Measurements from ENCODE around the gene KAT6B. TPM values are rescaled to one million over a fixed set of nuclear protein-coding genes. Genes with fewer than 3 reads are reported as not detected.
"Not testable (repeated sequence)": the region's sequence is repeated elsewhere in the genome, so short reads cannot be mapped to it uniquely, and the experiment has no call there.

The KAT6B gene
- polyA plus RNA-seq, 1 donor from 2014 or later, result 11.5 TPM

DNA sequence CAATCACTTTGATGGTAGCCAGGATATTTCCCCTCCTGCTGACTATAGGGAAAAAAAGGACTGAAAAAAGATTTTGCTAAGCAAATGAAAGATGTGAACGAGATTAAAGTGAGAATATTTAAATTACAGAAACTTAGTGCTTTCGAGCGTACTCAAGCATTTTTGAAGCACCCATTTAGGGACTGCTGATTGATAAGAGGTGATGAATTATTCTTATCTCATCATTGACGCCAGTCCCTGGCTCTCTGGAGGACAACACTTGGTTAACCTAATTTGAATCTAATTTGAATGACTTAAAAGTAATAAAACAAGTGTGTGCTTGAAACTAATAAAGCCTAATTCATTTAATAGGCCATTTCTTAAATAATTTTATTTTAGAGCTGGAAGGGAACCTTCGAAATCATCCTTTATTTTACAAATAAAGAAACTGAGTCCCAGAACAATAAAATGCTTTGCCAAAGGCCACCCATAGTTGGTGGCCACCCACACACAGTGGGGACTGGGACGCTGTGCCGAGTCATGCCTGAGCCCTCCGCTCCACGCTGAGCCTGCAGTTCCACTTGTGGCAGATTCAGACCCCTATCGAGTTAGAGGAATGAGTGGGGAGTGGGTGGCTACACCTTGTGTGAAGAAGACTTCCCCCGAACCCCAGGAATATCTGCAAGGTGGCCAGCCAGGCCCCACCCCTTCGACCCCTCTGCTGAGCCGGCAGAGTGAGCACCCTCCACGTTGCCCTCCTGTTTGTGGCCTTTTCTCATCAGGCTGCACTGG, 223.9 kb downstream of the KAT6B start:
- H3K36me3 ChIP-seq (ENCODE audit: insufficient read depth, low read length), result no peaks in the 10 kb centered on the region
- no peak overlapping the region for H3K4me3 ChIP-seq (ENCODE audit: low read length)
- H2AFZ ChIP-seq (ENCODE audit: low read depth, low read length), result no peak overlapping the region
- H3K79me2 ChIP-seq (replicated peaks; ENCODE audit: insufficient read depth, low read length), result no peaks in the 10 kb centered on the region
- no peaks in the 10 kb centered on the region for H4K20me1 ChIP-seq (ENCODE audit: insufficient read depth)
- no peaks in the 10 kb centered on the region for H3K9me2 ChIP-seq (ENCODE audit: insufficient read depth, low read length)
- no peaks in the 10 kb centered on the region for H3F3A ChIP-seq (ENCODE audit: insufficient read depth, low read length, poor library complexity, severe bottlenecking)
- H3K9ac ChIP-seq (ENCODE audit: low read length), result no peak overlapping the region
- H3K4me2 ChIP-seq (ENCODE audit: low read length), result no peak overlapping the region
- H3K27me3 ChIP-seq (ENCODE audit: insufficient read depth, low read depth, low read length), result no peaks in the 10 kb centered on the region
- no peak for TF ChIP-seq MXI1 (conservative IDR thresholded peaks at IDR 0.05; ENCODE audit: poor library complexity, severe bottlenecking)
- no peak overlapping the region for H3K27ac ChIP-seq (ENCODE audit: low read length)
- no peaks in the 10 kb centered on the region for H3K9me3 ChIP-seq (ENCODE audit: low read length)

- Histone ChIP-seq H4K20me1 (ENCODE audit: insufficient read depth) (no peaks in the 10 kb centered on the region), H3K27me3 (ENCODE audit: insufficient read depth, low read depth, low read length) (no peaks in the 10 kb centered on the region), H3K4me2 (ENCODE audit: low read length) (no peak overlapping the region), H3K79me2 (replicated peaks; ENCODE audit: insufficient read depth, low read length) (no peaks in the 10 kb centered on the region), H3K9ac (ENCODE audit: low read length) (no peak overlapping the region), H3F3A (ENCODE audit: insufficient read depth, low read length, poor library complexity, severe bottlenecking) (no peaks in the 10 kb centered on the region), H3K9me2 (ENCODE audit: insufficient read depth, low read length) (no peaks in the 10 kb centered on the region), H3K36me3 (ENCODE audit: insufficient read depth, low read length) (no peaks in the 10 kb centered on the region), H3K4me3 (ENCODE audit: low read length) (no peak overlapping the region), H2AFZ (ENCODE audit: low read depth, low read length) (no peak overlapping the region), H3K9me3 (ENCODE audit: low read length) (no peaks in the 10 kb centered on the region), H3K27ac (ENCODE audit: low read length) (no peak overlapping the region)
- no peak for TF ChIP-seq POLR2AphosphoS5 (IDR thresholded peaks at IDR 0.05)
- no peak for TF ChIP-seq EP300 (conservative IDR thresholded peaks at IDR 0.05; ENCODE audit: poor library complexity, severe bottlenecking)
- no peak for TF ChIP-seq RAD21 (conservative IDR thresholded peaks at IDR 0.05)
These were observed 224.9 kb downstream of the KAT6B start for GRCh38 chr10:75051308-75051707.

DNA sequence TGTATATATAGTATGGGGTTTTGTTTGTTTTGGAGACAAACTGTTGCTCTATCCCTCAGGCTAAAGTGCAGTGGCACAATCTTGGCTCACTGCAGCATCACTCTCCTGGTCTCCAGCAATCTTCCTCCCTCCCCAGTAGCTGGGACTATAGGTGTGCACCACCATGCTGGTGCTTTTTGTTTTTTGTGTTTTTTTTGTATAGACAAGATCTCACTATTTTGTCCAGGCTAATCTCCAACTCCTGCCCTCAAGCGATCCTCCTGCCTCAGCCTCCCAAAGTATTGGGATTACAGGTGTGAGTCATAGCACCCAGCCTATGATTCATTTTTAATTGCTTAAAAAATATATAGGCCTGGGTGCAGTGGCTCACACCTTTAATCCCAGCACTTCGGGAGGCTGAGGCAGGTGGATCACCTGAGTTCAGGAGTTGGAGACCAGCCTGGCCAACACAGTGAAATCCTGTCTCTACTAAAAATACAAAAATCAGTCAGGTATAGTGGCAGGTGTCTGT, 229.6 kb downstream of the KAT6B start:
- not testable (repeated sequence) for H3K4me2 ChIP-seq (ENCODE audit: low read length); H3K27ac ChIP-seq (ENCODE audit: low read length); H3K9me3 ChIP-seq (ENCODE audit: low read length); H3K27me3 ChIP-seq (ENCODE audit: insufficient read depth, low read depth, low read length); H4K20me1 ChIP-seq (ENCODE audit: insufficient read depth); H3K4me3 ChIP-seq (ENCODE audit: low read length); H3K36me3 ChIP-seq (ENCODE audit: insufficient read depth, low read length); H3K79me2 ChIP-seq (replicated peaks; ENCODE audit: insufficient read depth, low read length); H3K9me2 ChIP-seq (ENCODE audit: insufficient read depth, low read length); H2AFZ ChIP-seq (ENCODE audit: low read depth, low read length); H3F3A ChIP-seq (ENCODE audit: insufficient read depth, low read length, poor library complexity, severe bottlenecking); H3K9ac ChIP-seq (ENCODE audit: low read length)

DNA sequence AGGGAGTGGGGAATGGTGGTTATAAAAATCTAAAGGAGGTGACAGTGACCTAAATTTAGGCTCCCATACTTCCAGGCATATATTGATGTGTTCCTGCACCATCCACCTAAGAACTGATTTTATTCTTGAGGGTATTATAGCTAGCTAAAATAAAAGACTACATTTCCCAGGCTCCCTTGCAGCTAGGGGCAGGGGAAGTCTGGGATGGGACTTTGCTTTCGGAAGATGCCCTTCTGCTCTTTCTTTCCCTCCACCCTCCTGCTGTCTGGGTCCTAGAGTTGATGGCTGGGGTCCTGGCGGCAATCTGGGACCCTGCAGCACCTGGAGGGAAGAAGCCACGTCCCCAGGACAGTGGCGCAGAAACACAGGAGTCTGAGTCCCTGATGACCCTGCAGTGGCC, 231.3 kb downstream of the KAT6B start:
- H3K4me2 ChIP-seq (ENCODE audit: low read length), result no peak overlapping the region
- H2AFZ ChIP-seq (ENCODE audit: low read depth, low read length), result no peak overlapping the region
- H3K4me3 ChIP-seq (ENCODE audit: low read length), result no peak overlapping the region
- H4K20me1 ChIP-seq (ENCODE audit: insufficient read depth), result no peaks in the 10 kb centered on the region
- H3K79me2 ChIP-seq (replicated peaks; ENCODE audit: insufficient read depth, low read length), result no peaks in the 10 kb centered on the region
- H3K27ac ChIP-seq (ENCODE audit: low read length), result no peak overlapping the region
- H3K36me3 ChIP-seq (ENCODE audit: insufficient read depth, low read length), result no peaks in the 10 kb centered on the region
- H3K9me3 ChIP-seq (ENCODE audit: low read length), result no peaks in the 10 kb centered on the region
- TF ChIP-seq EP300 (conservative IDR thresholded peaks at IDR 0.05; ENCODE audit: poor library complexity, severe bottlenecking) (no peak), EZH2 (IDR thresholded peaks at IDR 0.05; ENCODE audit: borderline replicate concordance, insufficient read depth, low read length, poor library complexity, severe bottlenecking) (no peak), TAF1 (IDR thresholded peaks at IDR 0.05; ENCODE audit: low read depth) (no peak), SMC3 (conservative IDR thresholded peaks at IDR 0.05; ENCODE audit: poor library complexity) (no peak), MXI1 (conservative IDR thresholded peaks at IDR 0.05; ENCODE audit: poor library complexity, severe bottlenecking) (no peak), POLR2AphosphoS5 (IDR thresholded peaks at IDR 0.05) (no peak), RAD21 (conservative IDR thresholded peaks at IDR 0.05) (no peak)
- TF ChIP-seq, protein P1, sequence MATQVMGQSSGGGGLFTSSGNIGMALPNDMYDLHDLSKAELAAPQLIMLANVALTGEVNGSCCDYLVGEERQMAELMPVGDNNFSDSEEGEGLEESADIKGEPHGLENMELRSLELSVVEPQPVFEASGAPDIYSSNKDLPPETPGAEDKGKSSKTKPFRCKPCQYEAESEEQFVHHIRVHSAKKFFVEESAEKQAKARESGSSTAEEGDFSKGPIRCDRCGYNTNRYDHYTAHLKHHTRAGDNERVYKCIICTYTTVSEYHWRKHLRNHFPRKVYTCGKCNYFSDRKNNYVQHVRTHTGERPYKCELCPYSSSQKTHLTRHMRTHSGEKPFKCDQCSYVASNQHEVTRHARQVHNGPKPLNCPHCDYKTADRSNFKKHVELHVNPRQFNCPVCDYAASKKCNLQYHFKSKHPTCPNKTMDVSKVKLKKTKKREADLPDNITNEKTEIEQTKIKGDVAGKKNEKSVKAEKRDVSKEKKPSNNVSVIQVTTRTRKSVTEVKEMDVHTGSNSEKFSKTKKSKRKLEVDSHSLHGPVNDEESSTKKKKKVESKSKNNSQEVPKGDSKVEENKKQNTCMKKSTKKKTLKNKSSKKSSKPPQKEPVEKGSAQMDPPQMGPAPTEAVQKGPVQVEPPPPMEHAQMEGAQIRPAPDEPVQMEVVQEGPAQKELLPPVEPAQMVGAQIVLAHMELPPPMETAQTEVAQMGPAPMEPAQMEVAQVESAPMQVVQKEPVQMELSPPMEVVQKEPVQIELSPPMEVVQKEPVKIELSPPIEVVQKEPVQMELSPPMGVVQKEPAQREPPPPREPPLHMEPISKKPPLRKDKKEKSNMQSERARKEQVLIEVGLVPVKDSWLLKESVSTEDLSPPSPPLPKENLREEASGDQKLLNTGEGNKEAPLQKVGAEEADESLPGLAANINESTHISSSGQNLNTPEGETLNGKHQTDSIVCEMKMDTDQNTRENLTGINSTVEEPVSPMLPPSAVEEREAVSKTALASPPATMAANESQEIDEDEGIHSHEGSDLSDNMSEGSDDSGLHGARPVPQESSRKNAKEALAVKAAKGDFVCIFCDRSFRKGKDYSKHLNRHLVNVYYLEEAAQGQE (IDR thresholded peaks at IDR 0.05; ENCODE audit: borderline replicate concordance), result no peak
- TF ChIP-seq, protein P2, sequence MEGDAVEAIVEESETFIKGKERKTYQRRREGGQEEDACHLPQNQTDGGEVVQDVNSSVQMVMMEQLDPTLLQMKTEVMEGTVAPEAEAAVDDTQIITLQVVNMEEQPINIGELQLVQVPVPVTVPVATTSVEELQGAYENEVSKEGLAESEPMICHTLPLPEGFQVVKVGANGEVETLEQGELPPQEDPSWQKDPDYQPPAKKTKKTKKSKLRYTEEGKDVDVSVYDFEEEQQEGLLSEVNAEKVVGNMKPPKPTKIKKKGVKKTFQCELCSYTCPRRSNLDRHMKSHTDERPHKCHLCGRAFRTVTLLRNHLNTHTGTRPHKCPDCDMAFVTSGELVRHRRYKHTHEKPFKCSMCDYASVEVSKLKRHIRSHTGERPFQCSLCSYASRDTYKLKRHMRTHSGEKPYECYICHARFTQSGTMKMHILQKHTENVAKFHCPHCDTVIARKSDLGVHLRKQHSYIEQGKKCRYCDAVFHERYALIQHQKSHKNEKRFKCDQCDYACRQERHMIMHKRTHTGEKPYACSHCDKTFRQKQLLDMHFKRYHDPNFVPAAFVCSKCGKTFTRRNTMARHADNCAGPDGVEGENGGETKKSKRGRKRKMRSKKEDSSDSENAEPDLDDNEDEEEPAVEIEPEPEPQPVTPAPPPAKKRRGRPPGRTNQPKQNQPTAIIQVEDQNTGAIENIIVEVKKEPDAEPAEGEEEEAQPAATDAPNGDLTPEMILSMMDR (IDR thresholded peaks at IDR 0.05; ENCODE audit: poor library complexity, severe bottlenecking), result no peak
- H3K27me3 ChIP-seq (ENCODE audit: insufficient read depth, low read depth, low read length), result no peaks in the 10 kb centered on the region
- H3K9me2 ChIP-seq (ENCODE audit: insufficient read depth, low read length), result no peaks in the 10 kb centered on the region
- no peaks in the 10 kb centered on the region for H3F3A ChIP-seq (ENCODE audit: insufficient read depth, low read length, poor library complexity, severe bottlenecking)
- H3K9ac ChIP-seq (ENCODE audit: low read length), result no peak overlapping the region
